Nephron progenitor cell (in vitro differentiated cells): Measurements from ENCODE around the gene ITLN1.

ENCODE experiments used
- DNase-seq: peaks from one replicate; pipeline ENCODE4 v3.0.0; 2021
- H3K27ac Mint-ChIP-seq: 2 replicates; pipeline ENCODE4 v1.8.0; 2021; ENCODE audit warnings: mild to moderate bottlenecking, moderate library complexity, mixed read lengths
- H3K27me3 Mint-ChIP-seq: 2 replicates; pipeline ENCODE4 v1.8.0; 2021; ENCODE audit warnings: mild to moderate bottlenecking, low read depth, mixed read lengths; ENCODE audit not compliant: poor library complexity
- H3K36me3 Mint-ChIP-seq: 2 replicates; pipeline ENCODE4 v1.8.0; 2021; ENCODE audit warnings: low read depth, mixed read lengths
- H3K4me1 Mint-ChIP-seq: 2 replicates; pipeline ENCODE4 v1.8.0; 2021; ENCODE audit warnings: mixed read lengths
- H3K4me3 Mint-ChIP-seq: 2 replicates; pipeline ENCODE4 v1.8.0; 2021; ENCODE audit warnings: mild to moderate bottlenecking, moderate library complexity, mixed read lengths
- H3K9me3 Mint-ChIP-seq: 2 replicates; pipeline ENCODE4 v1.8.0; 2021; ENCODE audit warnings: mild to moderate bottlenecking, moderate library complexity, mixed read lengths
- CTCF ChIP-seq: fragments of 200-600 bp; sonication (generic); IDR thresholded peaks from 2 replicates; pipeline ENCODE4 v1.5.0; 2021; ENCODE audit warnings: antibody characterized with exemption

Gene ITLN1

GRCh38 chr1:160865337-160865736, 19.6 kb downstream of the ITLN1 start:
- H3K9me3 Mint-ChIP-seq, result no peaks in the 10 kb centered on the region
- H3K36me3 Mint-ChIP-seq, result no peaks in the 10 kb centered on the region
- H3K4me3 Mint-ChIP-seq, result no peak overlapping the region
- H3K4me1 Mint-ChIP-seq, result peaks cover 30% of the 10 kb centered on the region
- H3K27me3 Mint-ChIP-seq, result peaks cover 2% of the 10 kb centered on the region
- no peak overlapping the region for H3K27ac Mint-ChIP-seq
- no peak for TF ChIP-seq CTCF
- DNase-seq, result no peak

GRCh38 chr1:160864173-160864572, 20.8 kb downstream of the ITLN1 start:
- Mint-ChIP-seq H3K4me3 (no peak overlapping the region), H3K27ac (no peak overlapping the region), H3K4me1 (peaks cover 33% of the 10 kb centered on the region), H3K27me3 (peaks cover 2% of the 10 kb centered on the region), H3K36me3 (no peaks in the 10 kb centered on the region), H3K9me3 (no peaks in the 10 kb centered on the region)
- TF ChIP-seq CTCF, result no peak
- no peak for DNase-seq

GRCh38 chr1:160863774-160864131, 21.2 kb downstream of the ITLN1 start:
- no peak for DNase-seq
- Mint-ChIP-seq H3K27me3 (peaks cover 4% of the 10 kb centered on the region), H3K27ac (no peak overlapping the region), H3K9me3 (no peaks in the 10 kb centered on the region), H3K36me3 (no peaks in the 10 kb centered on the region), H3K4me1 (peaks cover 33% of the 10 kb centered on the region), H3K4me3 (no peak overlapping the region)
- no peak for TF ChIP-seq CTCF

- Mint-ChIP-seq H3K27me3 (peaks cover 7% of the 10 kb centered on the region), H3K36me3 (no peaks in the 10 kb centered on the region), H3K4me3 (no peak overlapping the region), H3K4me1 (peaks cover 33% of the 10 kb centered on the region), H3K27ac (no peak overlapping the region), H3K9me3 (no peaks in the 10 kb centered on the region)
- DNase-seq, result no peak
- no peak for TF ChIP-seq CTCF
These were observed 21.8 kb downstream of the ITLN1 start for GRCh38 chr1:160863061-160863773.

GRCh38 chr1:160862203-160863060, 22.5 kb downstream of the ITLN1 start, which contains the start of gene CD244:
Gene CD244 (minus strand): TSS chr1:160862887. CDS start chr1:160862677, 210 bp downstream.
- Mint-ChIP-seq H3K27ac (peak within 1 kb of the TSS; percentile 42), H3K36me3 (no peaks in the 10 kb centered on the region), H3K27me3 (peaks cover 7% of the 10 kb centered on the region), H3K4me3 (no peak within 1 kb of the TSS), H3K4me1 (peaks cover 33% of the 10 kb centered on the region), H3K9me3 (no peaks in the 10 kb centered on the region)
- DNase-seq, result no peak
- TF ChIP-seq CTCF, result no peak
